Neural progenitor cell (in vitro differentiated cells): ENCODE measurements around the gene P2RX7.

Experiments used
- CTCF ChIP-seq: fragments of 200-600 bp; sonication (generic); IDR thresholded peaks from 2 replicates; pipeline ENCODE4 v1.5.1; 2017; ENCODE audit warnings: antibody characterized with exemption, mild to moderate bottlenecking
- EZH2 ChIP-seq: fragments of 200-600 bp; sonication (generic); IDR thresholded peaks from 2 replicates; pipeline ENCODE4 v1.6.1; 2017; ENCODE audit warnings: antibody characterized with exemption, mild to moderate bottlenecking, moderate library complexity

GRCh38 chr12:121139286-121139685, 6.6 kb downstream of the P2RX7 start:
- TF ChIP-seq EZH2 (no peak), CTCF (no peak)
